Activated T-cell treated with anti-CD3 and anti-CD28 coated beads for 24 hours (primary cell): Measurements from ENCODE around the gene MISFA.
"Not testable (repeated sequence)": the region's sequence is repeated elsewhere in the genome, so short reads cannot be mapped to it uniquely, and the experiment has no call there.

Experiments used
- DNase-seq: peaks from one replicate; pipeline ENCODE4 v3.0.0-alpha.2; 2020; ENCODE audit warnings: low read depth

MISFA gene

GRCh38 chr11:18599739-18600230 lies at the start of gene MISFA:
TSS of gene MISFA (plus strand) at chr11:18599789. CDS start at chr11:18599929, 140 bp downstream.
- DNase-seq: no peak

- DNase-seq: no peak
Observed at GRCh38 chr11:18563090-18563730, 36.4 kb upstream of the MISFA start.

- no peak for DNase-seq
Observed at GRCh38 chr11:18564149-18564548, 35.4 kb upstream of the MISFA start.

GRCh38 chr11:18566406-18566805 lies 33.2 kb upstream of the MISFA start:
- DNase-seq: no peak

- no peak for DNase-seq
Observed at GRCh38 chr11:18567081-18567480, 32.5 kb upstream of the MISFA start.

- DNase-seq: no peak
Observed at GRCh38 chr11:18575361-18575760, 24.2 kb upstream of the MISFA start.

- no peak for DNase-seq
Observed at GRCh38 chr11:18578975-18579598, 20.5 kb upstream of the MISFA start.

GRCh38 chr11:18580113-18580766 lies 19.3 kb upstream of the MISFA start:
- no peak for DNase-seq

- DNase-seq: no peak
Observed at GRCh38 chr11:18581825-18582224, 17.8 kb upstream of the MISFA start.

GRCh38 chr11:18588297-18589252 lies 11.0 kb upstream of the MISFA start, which contains the start of gene UEVLD:
TSS of gene UEVLD (minus strand) at chr11:18588734. CDS start at chr11:18588654, 80 bp downstream.
- peak; percentile 62 for DNase-seq

GRCh38 chr11:18590571-18590970 lies 9.0 kb upstream of the MISFA start:
- DNase-seq: no peak

GRCh38 chr11:18594088-18594487 lies 5.5 kb upstream of the MISFA start:
- not testable (repeated sequence) for DNase-seq

- no peak for DNase-seq
Observed at GRCh38 chr11:18594999-18595749, 4.4 kb upstream of the MISFA start.

GRCh38 chr11:18600915-18601569 lies 1.5 kb downstream of the MISFA start:
- no peak for DNase-seq

GRCh38 chr11:18608376-18608775 lies 8.8 kb downstream of the MISFA start:
- no peak for DNase-seq

GRCh38 chr11:18611196-18611595 lies 11.6 kb downstream of the MISFA start:
- DNase-seq: no peak

GRCh38 chr11:18612394-18612793 lies 12.8 kb downstream of the MISFA start:
- DNase-seq: no peak

GRCh38 chr11:18614667-18615066 lies 15.1 kb downstream of the MISFA start:
- DNase-seq: no peak

- no peak for DNase-seq
Observed at GRCh38 chr11:18615628-18616392, 16.2 kb downstream of the MISFA start.
